ENCODE results near the gene KCP. TPM values are rescaled to one million over a fixed set of nuclear protein-coding genes. Genes with fewer than 3 reads are reported as not detected.
A peak's percentile ranks its signal among the peaks of the same experiment; 100 is the strongest.

Gene KCP
- total RNA-seq, 1 experiment from 2014 or later, result 5.3 TPM

- WGBS (ENCODE audit: extremely low coverage, insufficient read length, low lambda C conversion rate), result no CpG with 5 or more reads among the region's 22 CpGs
- Histone ChIP-seq H3K27me3 (ENCODE audit: insufficient read depth, low read length) (peaks cover 12% of the 10 kb centered on the region; the same call in 1 of the 2 replicates), H2BK15ac (ENCODE audit: low read depth, low read length) (no peak overlapping the region), H2BK20ac (ENCODE audit: low read depth, low read length, poor library complexity, severe bottlenecking) (no peak overlapping the region), H3K9me3 (ENCODE audit: control insufficient read depth, low read depth, low read length) (no peaks in the 10 kb centered on the region), H3T11ph (ENCODE audit: low read length) (no peak overlapping the region), H4K20me1 (ENCODE audit: control insufficient read depth, insufficient read depth, insufficient read length) (no peaks in the 10 kb centered on the region), H4K5ac (ENCODE audit: insufficient read length, low read depth, low read length) (no peak overlapping the region), H3K79me1 (ENCODE audit: insufficient read depth, low read depth, low read length, poor library complexity, severe bottlenecking) (no peaks in the 10 kb centered on the region), H3K23ac (ENCODE audit: insufficient read length, low read depth, low read length) (no peak overlapping the region), H3K56ac (ENCODE audit: insufficient read length, low read depth, low read length) (no peak overlapping the region), H2BK5ac (ENCODE audit: insufficient read length, low read length) (no peak overlapping the region), H3K4me1 (ENCODE audit: insufficient read depth, low read length) (peaks cover 5% of the 10 kb centered on the region; the same call in 1 of the 2 replicates), H3K23me2 (ENCODE audit: insufficient read length, low read depth, low read length, poor library complexity, severe bottlenecking) (peaks cover 22% of the 10 kb centered on the region), H2BK12ac (ENCODE audit: insufficient read length, low read depth, low read length) (no peak overlapping the region), H2BK120ac (ENCODE audit: low read depth, low read length, poor library complexity, severe bottlenecking) (no peak overlapping the region), H2AFZ (ENCODE audit: low read length) (no peak overlapping the region), H3K4me2 (ENCODE audit: insufficient read depth, insufficient read length, low read length) (peak overlapping the region; percentile 80), H2AK5ac (ENCODE audit: insufficient read length, low read length) (no peak overlapping the region), H3K4ac (ENCODE audit: low read depth, low read length) (no peak overlapping the region), H4K8ac (replicated peaks; ENCODE audit: insufficient read length, low read depth, low read length) (no peak overlapping the region), H3K79me2 (ENCODE audit: insufficient read depth, low read length) (no peaks in the 10 kb centered on the region), H3K14ac (ENCODE audit: insufficient read depth, low read length) (no peak overlapping the region; the same call in 1 of the 2 replicates), H3K18ac (ENCODE audit: insufficient read length, low read depth, low read length) (no peak overlapping the region), H3K27ac (ENCODE audit: insufficient read length, low read depth, low read length) (no peak overlapping the region), H3K9ac (ENCODE audit: extremely low read depth, insufficient read length, low read length) (no peak overlapping the region), H4K91ac (ENCODE audit: insufficient read length, low read depth, low read length) (no peak overlapping the region)
- Mint-ChIP-seq H3K27ac (peak overlapping the region in 1 of 3 experiments; percentile 62; a peak in 1 of 7 replicates), H3K27me3 (ENCODE audit: low read depth) (peaks cover 45% of the 10 kb centered on the region), H3K4me1 (peaks cover 34 to 53% of the 10 kb centered on the region in 2 experiments), H3K9me3 (no peaks in the 10 kb centered on the region), H3K4me3 (peak overlapping the region; percentile 65 to 80), H3K36me3 (ENCODE audit: insufficient read depth in 1 of 3, low read depth in 3 of 3) (no peaks in the 10 kb centered on the region)
- TF ChIP-seq CTCF (conservative IDR thresholded peaks at IDR 0.05), result no peak
- DNase-seq, result peak; percentile 78
Measured at GRCh38 chr7:128831994-128832879, 78.3 kb downstream of the KCP start.
